HG03097 (cell line): Measurements from ENCODE around the gene KCNB1.

Experiments used
- ATAC-seq: cut with Tn5 transposase; IDR thresholded peaks from one replicate; pipeline ENCODE4 v1.9.1; 2021; ENCODE audit not compliant: unreplicated experiment, low FRiP score

KCNB1 gene

DNA sequence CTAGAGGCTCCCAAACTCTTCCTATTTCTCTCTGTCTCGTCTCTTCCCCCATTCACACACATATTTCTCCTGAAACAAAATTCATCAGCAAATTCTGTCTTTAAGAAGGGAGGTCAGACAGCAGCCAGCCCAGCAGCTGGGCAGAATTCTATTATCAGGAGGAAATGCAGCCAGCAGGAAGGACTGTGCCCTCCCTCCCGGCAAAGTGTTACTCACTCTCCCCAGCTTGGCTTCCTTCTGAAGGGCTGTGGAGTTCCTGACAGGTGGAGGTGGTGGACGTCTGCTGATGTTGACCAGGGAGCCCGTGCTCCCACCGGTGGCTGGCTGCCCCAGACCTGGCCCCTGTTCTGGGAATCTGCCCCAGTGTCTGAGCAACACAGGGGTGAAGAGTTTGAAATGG lies 37.3 kb downstream of the KCNB1 start:
- ATAC-seq: no peak

DNA sequence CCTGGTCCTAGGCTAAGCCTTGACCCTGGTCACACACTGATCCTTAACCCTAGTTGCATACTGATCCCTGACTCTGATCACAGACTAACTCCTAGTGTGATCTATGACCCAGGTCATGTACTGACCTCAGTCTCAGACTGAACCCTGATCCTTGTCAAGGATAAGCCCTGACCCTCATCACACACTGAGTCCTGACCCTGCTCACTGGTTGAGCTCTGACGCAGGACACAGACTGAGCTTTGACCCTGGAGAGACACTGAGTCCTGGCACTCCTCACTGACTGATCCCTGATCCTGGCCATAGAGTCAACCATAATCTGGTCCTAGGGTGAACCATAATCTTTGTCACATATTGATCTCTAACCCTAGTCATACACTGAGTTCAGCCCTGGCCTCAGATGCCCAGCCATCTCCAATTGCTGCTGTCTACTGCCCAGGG lies 37.9 kb downstream of the KCNB1 start:
- no peak for ATAC-seq

DNA sequence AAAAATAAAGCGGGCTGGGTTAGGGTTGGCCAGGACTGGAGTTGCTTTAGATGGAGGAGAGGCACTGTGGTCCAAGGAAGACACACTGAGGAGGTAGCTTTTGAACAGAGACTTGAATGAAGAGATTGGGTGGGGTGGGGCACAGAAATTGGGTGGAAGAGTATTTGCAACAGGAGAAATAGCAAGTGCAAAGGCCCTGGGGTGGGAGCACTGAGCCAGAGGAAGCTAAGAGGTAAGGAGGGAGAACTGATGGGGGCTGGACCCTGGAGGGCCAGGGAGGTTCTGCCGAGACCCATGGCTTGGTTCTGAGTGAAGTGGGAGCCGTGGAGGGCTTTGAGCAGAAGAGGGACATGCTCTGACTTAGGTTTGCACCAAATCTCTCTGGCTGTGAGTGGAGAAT lies 45.4 kb downstream of the KCNB1 start:
- no peak for ATAC-seq

DNA sequence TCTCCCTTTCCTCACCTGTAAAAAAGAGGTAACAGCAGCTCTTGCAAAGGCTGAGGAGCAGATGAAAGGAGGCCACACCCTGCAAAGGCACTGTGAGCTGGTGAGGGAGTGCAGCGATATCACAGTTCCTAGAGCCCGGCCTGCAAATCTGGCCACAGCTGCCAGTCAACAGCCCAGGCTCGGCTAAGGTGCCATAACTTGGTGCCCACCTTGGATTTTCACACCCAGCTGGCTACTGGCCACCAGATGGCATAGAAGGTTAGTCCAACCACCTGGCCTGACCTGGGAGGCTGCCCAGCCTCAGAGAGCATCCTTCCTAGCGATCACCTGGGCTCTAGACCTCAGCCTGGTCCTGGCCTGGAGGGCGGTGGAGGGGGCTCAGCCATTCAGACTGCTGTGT lies 46.8 kb downstream of the KCNB1 start:
- no peak for ATAC-seq

DNA sequence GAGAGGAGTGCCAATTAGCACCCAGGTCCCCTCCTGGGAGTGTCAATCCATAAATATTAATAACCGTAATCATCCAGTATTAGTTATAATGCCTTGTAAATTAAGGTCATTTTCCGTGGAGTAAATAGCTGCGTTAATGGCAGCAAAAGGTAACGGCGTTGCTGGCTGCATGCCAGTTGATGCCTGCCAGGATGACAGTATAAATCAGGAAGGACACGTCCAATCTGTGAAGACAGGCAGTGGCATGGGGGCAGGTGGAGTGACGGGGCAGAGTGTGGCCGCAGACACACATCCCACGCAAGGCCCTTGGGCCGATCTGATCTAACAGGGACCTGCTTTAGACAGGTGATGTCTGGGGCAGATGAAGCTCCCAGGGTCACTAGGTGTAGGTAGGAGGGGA lies 49.1 kb downstream of the KCNB1 start:
- no peak for ATAC-seq

DNA sequence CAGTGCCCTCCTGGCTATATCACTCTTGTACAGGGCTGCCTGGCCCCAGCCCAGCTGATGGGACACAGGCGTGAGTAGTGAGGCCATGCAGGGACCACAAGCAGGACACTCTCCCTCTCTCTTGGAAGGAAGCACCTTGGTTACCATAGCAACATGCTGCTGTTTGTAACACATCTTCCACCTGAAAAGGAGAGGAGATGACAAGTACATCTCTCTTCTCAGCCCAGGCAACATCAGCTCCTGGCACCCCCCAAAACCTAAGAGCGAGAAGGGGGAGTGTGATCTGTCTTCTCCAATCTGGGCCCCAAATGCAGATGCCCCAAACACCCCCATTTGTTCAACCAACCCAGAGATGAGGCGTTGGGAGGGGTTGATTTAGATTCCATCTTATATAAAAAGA lies 49.9 kb downstream of the KCNB1 start:
- ATAC-seq: no peak

DNA sequence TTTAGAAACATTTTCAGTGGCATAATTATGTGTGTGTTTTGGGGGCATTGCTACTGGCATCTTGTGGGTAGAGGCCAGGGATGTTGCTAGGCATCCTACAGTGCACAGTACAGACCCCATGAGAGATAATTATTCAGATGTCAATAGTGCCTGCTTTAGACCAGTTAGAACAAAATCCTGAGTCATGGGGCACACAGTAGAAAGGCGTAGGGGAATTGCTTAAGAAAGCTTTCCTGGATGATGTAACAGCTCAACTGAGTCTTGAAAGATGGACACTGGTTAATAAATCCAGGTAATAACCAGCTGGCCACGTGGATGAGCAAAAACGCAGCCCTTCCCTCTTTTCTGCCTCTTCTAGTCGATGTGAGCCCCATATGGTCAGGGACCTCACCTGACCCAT lies 51.1 kb downstream of the KCNB1 start:
- ATAC-seq: no peak

DNA sequence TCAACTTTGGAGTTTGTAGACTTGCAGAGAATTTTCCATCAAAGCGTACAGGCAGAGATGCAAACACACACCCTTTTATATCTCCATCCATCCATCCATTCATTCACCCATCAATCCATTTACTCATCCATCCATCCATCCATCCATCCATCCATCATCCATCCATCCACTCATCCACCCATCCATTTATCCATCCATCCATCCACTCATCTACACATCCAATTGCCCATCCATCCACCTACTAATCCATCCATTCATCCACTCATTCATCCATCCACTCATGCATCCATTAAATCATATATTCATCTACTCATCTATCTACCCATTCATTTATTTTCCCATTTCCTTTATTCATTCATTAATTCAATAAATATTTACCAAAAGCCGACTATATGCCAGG lies 52.1 kb downstream of the KCNB1 start:
- no peak for ATAC-seq

DNA sequence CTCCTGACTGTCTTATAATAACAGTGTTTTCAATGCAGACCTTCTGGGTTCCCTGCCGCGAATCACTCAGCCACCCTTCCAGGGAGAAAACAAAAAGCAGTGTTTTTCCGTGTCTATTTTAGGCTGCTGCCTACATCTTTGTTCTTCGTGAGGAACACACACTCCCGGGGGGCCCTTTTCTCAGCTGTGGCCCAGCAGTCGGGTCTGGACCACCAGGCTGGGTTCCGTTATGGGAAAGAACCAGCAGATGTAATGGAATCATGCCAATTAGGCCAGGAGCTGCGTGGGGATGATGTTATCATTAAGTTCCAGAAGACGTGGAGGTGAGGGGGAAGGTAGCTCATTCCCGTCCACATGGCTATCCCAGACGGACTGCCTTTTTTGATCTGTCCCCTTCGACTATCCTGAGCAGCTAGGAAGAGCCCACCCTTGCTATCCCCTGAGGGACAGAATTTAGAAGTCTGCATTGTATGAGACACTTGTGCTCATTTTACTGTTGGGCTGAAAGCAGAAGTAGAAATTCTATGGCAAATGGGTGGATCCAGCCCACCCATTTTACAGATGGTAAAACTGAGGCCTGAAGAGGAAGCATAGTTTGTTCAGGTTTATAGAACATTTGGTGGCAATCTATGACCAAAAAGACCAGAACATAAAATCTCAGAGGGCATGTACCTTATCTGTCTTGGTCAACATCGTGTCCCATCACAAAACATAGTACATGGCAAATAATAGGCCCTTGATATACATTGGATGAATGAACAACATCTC lies 54.5 kb downstream of the KCNB1 start:
- ATAC-seq: no peak

DNA sequence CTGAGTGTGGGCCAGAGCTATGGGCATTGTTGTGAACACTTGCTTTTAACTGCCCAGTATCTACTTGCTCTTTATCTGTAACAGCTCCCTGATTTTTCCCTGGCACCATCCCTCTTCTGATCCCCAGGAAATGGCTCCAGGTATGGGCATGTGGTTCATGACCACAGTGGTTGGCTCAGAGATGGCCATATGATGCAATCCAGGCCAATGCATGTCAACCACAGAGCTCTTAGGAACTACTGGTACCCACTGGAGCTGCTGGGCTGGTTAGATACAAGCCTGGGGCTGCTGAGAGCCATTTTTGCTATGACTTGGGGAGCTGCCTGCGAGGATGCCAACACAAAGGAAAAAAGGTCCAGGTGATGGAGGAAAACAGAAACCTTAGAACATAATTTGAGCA lies 55.6 kb downstream of the KCNB1 start:
- ATAC-seq: no peak

DNA sequence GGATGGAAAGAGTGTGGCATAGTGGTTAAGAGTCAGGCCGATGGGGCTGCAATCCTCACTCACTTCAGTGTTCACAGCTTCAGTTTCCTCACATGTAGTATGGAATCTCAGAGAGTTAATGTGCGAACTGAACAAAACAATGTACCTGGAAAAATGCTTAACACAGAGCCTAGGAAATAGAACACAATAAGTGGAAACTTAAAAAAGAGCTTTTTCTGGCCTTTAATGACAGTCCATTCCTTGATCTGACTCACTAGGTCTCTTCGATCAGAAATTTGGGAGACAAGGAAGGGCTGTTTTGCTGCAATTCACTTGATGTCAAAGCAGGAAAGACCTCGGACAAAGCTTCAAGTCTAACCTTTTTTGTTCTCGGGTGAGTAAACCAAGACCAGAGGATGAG lies 56.1 kb downstream of the KCNB1 start:
- no peak for ATAC-seq

DNA sequence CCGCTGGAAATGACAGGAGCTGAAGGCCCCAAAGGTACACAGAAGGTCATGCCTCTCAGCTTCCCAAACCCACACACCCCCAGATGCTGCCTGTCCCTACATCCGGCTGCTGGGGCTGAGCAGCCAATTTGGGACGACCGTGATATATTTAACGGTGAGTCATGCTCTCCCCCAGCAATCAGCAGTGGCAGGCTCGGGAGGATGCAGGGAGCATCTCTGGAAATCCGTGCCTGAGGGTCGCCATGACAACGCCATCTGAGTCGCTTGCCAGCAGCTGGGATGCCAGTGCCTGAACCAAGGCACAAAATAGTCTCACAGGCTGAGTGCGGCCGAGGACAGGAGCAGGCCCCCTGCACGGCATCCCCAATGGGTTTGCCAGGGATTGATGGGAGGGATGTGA lies 57.9 kb downstream of the KCNB1 start:
- no peak for ATAC-seq

DNA sequence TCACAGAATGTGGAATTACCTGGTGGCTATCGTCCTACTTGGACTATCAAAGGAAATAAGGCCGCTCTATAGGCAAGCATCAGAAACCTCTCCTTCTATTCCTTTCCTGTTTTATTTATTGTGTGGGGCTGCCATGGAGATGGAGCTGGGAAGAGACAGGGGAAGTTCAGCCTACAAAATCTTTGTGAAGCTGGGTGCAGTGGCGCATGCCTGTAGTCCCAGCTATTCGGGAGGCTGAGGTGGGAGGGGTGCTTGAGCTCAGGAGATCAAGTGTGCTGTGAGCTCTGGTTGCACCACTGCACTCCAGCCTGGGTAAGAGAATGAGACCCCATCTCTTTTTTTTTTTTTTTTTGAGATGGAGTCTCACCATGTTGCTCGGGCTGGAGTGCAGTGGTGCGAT lies 60.3 kb downstream of the KCNB1 start:
- no peak for ATAC-seq

DNA sequence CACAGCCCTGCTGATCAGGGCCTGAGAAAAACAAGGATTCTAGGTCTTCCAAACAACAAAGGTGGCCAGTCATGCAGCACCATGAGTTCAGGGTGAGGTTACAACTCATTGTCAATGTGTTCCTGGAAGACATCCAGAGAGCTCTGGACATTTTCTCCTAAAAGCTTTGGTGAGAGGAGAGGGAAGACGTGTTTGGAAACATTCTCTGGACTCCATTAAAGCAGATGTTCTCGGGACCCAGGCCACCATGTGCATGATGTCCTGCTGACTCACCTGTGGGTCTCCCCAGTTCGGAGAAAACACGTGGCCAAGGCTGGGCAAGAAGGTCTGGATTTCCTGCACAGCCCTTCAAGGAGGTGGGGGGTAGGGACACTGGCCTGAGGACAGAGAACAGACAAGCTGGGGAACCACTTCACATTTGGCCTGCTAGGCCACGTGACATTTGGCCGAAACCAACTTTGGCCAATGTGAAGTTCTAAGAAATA lies 61.6 kb downstream of the KCNB1 start:
- ATAC-seq: no peak

DNA sequence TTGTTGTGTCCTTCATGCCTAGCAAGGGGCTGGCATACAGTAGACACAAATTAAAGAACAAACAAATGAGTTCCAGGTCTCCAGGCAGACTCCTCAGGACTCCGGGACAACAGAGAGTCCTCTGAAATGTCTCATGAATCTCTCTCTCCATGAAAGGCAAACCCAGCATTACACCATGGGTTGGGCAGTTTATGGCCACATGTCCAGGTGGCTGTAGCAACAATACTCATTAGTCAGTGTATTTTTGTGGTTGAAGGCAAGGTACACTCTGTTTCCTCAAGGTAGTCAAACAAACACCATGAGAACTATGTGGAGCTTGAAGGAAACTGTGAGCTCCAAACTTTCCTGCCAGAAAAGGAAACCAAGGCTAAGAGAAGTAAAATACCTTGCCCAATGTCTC lies 62.2 kb downstream of the KCNB1 start:
- no peak for ATAC-seq

DNA sequence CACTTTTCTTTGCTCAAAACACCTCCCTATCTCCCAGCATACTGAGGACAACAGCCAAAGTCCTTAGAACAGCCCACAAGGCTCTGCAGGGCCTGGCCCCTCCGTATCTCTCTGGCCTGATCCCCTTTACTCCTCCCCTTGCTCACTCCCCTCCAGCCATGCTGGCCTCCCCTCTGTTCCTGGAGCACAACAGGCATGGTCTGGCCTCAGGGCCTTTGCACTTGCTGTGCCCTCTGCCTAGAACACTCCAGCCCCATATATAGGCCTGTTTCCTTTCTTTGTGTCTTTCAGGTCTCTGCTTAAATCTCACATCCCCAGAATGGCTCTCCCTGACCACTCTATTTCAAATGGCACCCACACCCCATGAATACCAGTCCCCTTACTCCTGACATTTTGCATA lies 62.7 kb downstream of the KCNB1 start:
- no peak for ATAC-seq

DNA sequence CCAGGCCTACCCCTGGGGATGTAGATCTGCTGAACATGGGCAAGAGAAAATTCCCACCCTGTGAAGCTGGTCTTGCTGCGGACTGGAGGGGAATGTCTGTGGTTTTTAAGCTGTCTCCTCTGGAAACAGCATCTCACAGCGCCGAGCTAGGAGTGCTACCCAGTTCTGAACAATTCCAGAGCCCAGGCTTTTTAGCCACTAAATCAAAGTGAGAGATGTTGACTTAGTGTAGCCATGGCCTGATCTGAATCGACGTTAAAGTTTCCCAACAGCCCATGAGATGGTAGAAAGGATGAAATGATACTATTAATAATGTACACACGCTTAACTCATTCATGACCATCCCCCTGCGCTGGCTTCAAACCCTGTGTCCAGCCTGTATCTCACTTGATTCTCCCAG lies 63.7 kb downstream of the KCNB1 start:
- ATAC-seq: no peak

DNA sequence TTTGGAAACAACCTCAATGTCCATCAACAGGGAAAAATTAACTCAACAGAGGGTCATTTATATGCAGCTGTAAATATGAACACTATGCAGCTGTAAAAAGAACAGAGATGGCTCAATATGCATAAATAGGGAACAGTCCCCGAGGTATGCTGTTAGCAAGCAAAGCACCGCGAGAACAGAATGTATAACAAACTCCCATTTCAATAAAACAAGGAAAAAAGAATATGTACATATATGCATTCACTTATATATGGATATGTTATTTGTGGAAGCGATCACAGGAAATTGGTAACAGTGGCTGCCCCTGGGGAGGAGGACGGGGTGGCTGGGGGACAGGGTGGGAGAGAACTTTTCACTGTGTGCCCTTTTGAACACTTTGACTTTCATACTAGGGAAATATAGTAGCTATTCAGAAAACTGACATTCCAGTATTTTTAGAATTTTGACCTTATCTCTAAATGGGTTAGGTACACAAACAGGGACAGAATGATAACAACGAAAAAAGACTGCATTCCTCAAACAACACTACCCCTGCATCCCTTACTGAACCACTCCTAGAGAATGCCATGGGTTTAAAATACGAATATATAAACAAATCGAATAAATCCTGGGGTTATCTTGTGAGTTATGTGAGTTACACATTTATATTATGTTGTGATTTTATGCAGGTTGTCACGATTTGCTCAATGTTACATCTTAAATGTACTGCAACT lies 64.5 kb downstream of the KCNB1 start:
- ATAC-seq: no peak

DNA sequence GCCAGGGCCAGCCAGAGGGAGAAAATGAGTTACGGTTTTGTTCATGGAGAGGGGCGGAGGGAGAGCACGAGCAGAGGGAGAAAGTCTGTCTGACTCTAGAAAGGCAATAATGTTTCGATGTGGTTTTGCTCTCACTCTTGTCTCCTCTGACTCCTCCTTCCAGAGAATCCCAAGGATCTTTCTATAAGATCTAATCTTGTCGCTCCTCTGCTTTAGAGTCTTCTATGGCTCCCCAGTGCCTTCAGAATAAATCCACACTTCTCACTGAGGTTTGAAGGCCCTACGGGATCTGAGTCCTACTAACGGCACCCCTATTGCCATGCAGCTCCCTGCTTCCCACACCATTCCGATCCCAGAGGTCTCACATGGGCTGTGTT lies 66.8 kb downstream of the KCNB1 start:
- no peak for ATAC-seq

DNA sequence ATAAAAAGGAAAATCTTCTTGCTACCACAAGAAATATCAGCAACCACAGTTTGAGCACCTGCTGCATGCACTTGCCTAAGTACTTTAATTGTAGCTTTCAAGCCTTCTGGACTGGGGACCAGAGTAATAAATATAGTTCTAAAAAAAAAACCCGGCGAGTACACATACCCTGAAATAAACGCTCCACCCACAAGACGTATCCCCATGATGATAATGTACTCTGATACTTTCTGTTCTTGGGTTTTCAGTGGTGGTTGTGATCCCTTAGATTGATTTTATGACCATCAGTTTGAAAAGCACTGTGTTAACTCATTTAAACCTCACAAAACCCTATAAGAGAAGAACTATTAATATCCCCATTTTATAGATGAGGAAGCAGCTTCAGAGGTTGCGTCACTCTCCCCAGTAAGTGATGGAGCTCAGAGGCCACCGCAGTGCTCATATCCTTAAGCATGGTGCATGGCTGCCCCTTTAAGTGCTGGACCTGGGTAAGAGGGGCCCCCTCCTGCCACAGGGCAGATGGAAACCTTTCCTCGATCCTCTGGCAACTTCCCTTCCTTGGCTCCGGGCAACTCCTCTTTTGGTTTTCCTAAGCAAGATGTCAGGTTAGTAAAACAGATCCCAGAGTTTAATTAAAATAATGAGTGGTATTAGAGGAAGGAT lies 67.3 kb downstream of the KCNB1 start:
- no peak for ATAC-seq

DNA sequence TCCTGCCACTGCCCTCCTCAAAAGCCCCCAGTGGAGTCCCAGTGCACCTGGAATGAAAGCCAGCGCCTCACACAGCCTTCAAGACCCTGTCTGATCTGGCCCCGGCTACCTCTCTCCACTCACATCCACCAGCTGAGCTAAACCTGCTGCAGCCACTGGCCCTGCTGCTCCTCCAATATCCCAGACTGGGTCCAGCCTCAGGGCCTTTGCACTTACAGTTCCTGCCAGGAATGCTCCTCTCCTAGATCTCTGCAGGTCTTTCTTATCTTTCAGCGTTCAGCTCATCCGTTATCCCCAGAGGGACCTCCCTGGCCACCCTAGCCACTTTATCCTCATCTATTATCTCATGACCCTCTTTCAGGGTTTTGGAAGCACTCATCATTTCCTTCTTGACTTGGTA lies 68.8 kb downstream of the KCNB1 start:
- no peak for ATAC-seq

DNA sequence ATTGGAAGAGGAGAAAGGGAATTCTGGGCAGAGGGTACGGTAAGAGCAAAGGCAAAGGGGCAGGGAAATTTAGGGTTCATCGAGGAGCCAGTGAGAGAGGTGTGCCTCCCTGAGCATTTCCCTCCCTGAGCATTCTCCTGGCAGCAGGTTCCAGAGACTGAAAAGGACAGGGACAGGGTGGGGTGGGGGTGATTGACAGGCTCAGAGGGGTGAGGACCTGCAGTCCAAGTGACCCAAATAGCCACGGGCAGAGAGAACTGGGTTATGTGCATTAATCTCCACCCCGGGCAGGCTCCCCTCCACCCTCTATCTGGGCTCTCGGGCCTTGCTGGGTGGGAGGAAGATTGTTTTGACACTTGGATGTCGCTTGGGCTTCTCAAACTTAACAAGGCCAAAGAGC lies 69.5 kb downstream of the KCNB1 start:
- ATAC-seq: no peak
